ENCODE measurements around the gene HPS5. TPM values are rescaled to one million over a fixed set of nuclear protein-coding genes. Genes with fewer than 3 reads are reported as not detected.

HPS5 gene
- total and polyA plus RNA-seq, 2 of the 13 experiments (the other 11 are each of a cell fraction or from before 2014, with no cell fraction given) = 6.6 to 25.5 TPM

DNA sequence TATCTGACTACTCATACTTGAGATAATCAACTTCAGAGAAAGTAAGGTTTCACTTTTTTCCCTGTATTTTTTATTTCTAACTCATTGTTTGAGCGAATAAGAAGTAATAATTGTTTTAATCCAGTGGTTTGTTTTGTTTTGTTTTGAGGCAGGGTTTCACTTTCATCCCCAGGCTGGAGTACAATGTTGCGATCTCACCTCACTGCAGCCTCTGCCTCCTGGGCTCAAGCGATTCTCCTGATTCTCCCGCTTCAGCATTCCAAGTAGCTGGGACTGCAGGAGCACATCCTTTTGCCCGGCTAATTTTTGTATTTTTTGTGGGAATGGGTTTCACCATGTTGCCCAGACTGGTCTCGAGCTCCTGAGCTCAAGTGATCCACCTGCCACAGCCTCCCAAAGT is 9.0 kb upstream of the HPS5 start (continued):
- no peak for TF ChIP-seq ZBTB39 (CRISPR knock-in tag; IDR thresholded peaks at IDR 0.05)

DNA sequence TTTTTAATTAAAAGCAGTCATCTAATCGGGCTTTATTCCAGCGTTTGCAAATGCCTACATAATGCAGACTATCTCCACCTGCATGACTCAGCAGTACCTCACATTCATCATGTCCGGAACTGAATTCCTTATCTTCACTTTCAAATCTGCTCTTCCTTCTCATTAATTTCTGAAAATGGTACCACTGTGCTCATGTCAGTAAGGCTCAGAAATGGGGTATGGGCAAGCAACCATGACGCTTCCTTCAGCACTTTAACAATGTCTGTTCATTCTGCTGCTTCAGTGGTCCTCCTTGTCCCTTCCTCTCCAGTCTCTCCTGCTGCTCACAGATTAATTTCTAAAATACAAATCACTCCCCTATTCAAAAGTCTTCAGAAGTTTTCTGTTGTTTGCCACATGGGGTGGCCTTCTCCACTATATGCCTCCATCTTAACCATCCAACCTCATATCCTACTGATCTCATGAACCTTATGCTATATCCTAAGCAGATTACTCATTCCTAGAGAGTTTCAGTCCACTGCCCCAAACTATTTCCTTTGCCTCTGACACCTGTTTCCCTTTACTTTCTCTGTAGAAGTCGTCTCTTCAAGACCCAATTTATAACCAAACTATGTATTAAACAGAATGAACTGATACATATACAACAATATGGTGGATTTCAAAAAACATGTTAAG is 7.4 kb upstream of the HPS5 start:
- no TSS peak for BruUV-seq (replicated peaks)
- no peaks in the 10 kb centered on the region for H4K20me1 ChIP-seq (ENCODE audit: insufficient read depth, low read length)
- H3K27me3 ChIP-seq (ENCODE audit: control insufficient read depth in 1 of 2, insufficient read depth in 2 of 2, low read length in 2 of 2) = no peaks in the 10 kb centered on the region
- no peak overlapping the region for H3K4me2 ChIP-seq (ENCODE audit: low read depth, low read length)
- peaks cover 36% of the 10 kb centered on the region for H3K79me2 ChIP-seq (ENCODE audit: insufficient read depth, low read length)
- H3K4me3 ChIP-seq (replicated peaks in 1 of 3; ENCODE audit: insufficient read depth in 1 of 3, low read depth in 2 of 3, low read length in 3 of 3) = no peak overlapping the region
- CTCF ChIA-PET (ENCODE audit: low intra/inter-chr PET ratio, low total read pairs) = interaction anchor here (0.5 kb wide), 1 partner anchor 158 kb away, joined by 3 read pairs; no protein-coding TSS in a partner anchor
- ATAC-seq = no peak
- intact Hi-C loops (cut with micrococcal nuclease; ENCODE audit: unreplicated experiment) (loop anchor here (10.0 kb wide), 1 partner anchor 95 kb away; the partner anchor contains the start of gene SAA4), in situ Hi-C loops (cut with HindIII; ENCODE audit: extremely low pct_ligation_motif_present, low pct_unique_long_range_greater_than_20kb) (no loop called here)
- H3K9ac ChIP-seq (ENCODE audit: insufficient read depth, low read depth, low read length) = no peak overlapping the region
- POLR2A ChIA-PET = no interaction called here
- WGBS (ENCODE audit: low lambda C conversion rate) = 93% methylated on average over 5 of the region's 5 CpGs
- H3K9me3 ChIP-seq (ENCODE audit: low read length) = no peaks in the 10 kb centered on the region
- TF ChIP-seq NFE2L2 (IDR thresholded peaks at IDR 0.05; ENCODE audit: low read length) = peak; percentile 74; the same call in 1 of the 2 replicates
- peak; percentile 49; the same call in 1 of the 2 replicates for TF ChIP-seq NFE2 (CRISPR knock-in tag; IDR thresholded peaks at IDR 0.05)
- no peak for TF ChIP-seq TRIM24 (CRISPR knock-in tag; IDR thresholded peaks at IDR 0.05)
- no peak overlapping the region for H2AFZ ChIP-seq (ENCODE audit: low read length)
- H3K4me1 ChIP-seq (ENCODE audit: insufficient read depth, low read length) = peaks cover 20% of the 10 kb centered on the region
- peaks cover 11 to 59% of the 10 kb centered on the region in 2 experiments for H3K36me3 ChIP-seq (replicated peaks in 1 of 2; ENCODE audit: control insufficient read depth in 1 of 2, insufficient read depth in 2 of 2, low read length in 2 of 2)
- H3K27ac ChIP-seq (ENCODE audit: extremely low read length, insufficient read depth, low read length) = no peak overlapping the region
- no peak for FAIRE-seq
- DNase-seq (ENCODE audit: low spot score) = no peak
